ENCODE results near the gene SLC31A2.
"Not testable (repeated sequence)": the region's sequence is repeated elsewhere in the genome, so short reads cannot be mapped to it uniquely, and the experiment has no call there.

The SLC31A2 gene, protein sequence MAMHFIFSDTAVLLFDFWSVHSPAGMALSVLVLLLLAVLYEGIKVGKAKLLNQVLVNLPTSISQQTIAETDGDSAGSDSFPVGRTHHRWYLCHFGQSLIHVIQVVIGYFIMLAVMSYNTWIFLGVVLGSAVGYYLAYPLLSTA

DNA sequence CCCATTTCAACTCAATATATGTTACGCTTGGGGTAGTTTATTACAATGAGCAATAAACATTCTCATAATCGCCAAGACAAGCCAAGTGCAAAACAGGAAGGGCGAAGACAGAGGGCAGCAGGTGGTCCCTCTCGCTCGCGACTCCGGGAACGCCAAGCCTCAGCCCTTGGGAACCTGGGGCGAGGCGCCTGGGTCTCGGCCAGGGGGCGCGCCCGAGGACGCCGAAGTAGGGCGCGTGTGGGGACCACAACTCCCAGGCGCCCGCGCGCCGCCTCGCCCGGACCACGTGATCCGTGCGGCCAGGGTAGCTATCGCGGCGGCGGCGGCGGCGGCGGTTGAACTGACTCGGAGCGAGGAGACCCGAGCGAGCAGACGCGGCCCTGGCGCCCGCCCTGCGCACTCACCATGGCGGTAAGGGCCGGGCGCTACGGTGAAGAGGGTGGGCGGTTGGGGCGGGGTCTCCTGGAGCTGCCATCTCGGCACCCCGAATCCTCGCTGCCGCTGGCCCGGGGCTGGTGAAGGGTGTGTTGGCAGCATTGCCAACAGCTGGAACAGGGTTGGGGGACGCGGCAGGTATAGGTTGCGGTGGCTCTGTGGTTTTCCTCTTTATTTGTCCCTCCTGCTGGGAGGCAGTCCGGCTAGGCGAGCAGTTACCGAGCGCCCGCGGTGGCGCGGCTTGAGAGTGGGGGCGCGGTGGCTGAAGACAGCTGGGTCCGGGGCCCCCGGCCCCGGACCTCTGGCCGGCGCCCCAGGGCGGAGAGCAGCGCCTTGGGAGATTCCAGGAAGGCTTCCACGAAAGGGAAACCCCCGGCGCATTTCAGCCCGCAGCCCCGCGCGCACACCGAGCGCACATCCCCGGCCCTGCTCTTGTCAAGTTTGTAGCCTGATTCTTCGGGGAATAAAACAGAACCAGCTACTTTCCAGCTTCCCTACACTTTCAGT lies at the start of gene SLC31A2:
SLC31A2 (plus strand) TSS at position 338 of the 942 bp plus-strand sequence; CDS start at position 406, 68 bp downstream.
- TF ChIP-seq, protein P1, sequence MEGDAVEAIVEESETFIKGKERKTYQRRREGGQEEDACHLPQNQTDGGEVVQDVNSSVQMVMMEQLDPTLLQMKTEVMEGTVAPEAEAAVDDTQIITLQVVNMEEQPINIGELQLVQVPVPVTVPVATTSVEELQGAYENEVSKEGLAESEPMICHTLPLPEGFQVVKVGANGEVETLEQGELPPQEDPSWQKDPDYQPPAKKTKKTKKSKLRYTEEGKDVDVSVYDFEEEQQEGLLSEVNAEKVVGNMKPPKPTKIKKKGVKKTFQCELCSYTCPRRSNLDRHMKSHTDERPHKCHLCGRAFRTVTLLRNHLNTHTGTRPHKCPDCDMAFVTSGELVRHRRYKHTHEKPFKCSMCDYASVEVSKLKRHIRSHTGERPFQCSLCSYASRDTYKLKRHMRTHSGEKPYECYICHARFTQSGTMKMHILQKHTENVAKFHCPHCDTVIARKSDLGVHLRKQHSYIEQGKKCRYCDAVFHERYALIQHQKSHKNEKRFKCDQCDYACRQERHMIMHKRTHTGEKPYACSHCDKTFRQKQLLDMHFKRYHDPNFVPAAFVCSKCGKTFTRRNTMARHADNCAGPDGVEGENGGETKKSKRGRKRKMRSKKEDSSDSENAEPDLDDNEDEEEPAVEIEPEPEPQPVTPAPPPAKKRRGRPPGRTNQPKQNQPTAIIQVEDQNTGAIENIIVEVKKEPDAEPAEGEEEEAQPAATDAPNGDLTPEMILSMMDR (IDR thresholded peaks at IDR 0.05; ENCODE audit: insufficient read depth, low read length, poor library complexity, severe bottlenecking): peak; percentile 63
- H3K4me3 ChIP-seq (replicated peaks; ENCODE audit: low read depth, low read length): peak within 1 kb of the TSS; percentile 84
- peak; percentile 88 for DNase-seq (ENCODE audit: extremely low read depth, insufficient read length)
- H3K36me3 ChIP-seq (ENCODE audit: control insufficient read depth, insufficient read depth, low read length): no peaks in the 10 kb centered on the region
- no peaks in the 10 kb centered on the region for H3K27me3 ChIP-seq (replicated peaks; ENCODE audit: control insufficient read depth, insufficient read depth, low read length)

DNA sequence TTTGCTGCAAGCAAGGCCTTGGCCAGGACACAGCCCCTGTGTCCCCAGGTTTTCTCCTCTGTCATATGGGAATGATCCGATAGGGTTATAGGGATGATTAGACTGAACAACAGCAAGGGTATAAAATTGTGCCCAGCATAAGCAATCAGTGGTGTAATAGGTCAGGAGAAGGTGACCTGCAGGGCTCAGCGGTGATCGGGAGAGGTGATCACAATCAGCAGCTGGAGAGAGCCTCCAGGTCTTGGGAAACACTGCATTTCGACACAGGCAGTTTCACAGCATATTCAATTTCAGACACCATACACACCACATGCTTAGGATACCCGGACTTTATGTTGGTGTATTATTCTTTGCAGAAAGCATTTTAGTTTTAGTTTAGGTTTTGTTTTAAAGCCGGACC lies 45.5 kb upstream of the SLC31A2 start:
- not testable (repeated sequence) for H3K36me3 ChIP-seq (ENCODE audit: control insufficient read depth, insufficient read depth, low read length); H3K4me3 ChIP-seq (replicated peaks; ENCODE audit: low read depth, low read length); H3K27me3 ChIP-seq (replicated peaks; ENCODE audit: control insufficient read depth, insufficient read depth, low read length); DNase-seq (ENCODE audit: extremely low read depth, insufficient read length)

DNA sequence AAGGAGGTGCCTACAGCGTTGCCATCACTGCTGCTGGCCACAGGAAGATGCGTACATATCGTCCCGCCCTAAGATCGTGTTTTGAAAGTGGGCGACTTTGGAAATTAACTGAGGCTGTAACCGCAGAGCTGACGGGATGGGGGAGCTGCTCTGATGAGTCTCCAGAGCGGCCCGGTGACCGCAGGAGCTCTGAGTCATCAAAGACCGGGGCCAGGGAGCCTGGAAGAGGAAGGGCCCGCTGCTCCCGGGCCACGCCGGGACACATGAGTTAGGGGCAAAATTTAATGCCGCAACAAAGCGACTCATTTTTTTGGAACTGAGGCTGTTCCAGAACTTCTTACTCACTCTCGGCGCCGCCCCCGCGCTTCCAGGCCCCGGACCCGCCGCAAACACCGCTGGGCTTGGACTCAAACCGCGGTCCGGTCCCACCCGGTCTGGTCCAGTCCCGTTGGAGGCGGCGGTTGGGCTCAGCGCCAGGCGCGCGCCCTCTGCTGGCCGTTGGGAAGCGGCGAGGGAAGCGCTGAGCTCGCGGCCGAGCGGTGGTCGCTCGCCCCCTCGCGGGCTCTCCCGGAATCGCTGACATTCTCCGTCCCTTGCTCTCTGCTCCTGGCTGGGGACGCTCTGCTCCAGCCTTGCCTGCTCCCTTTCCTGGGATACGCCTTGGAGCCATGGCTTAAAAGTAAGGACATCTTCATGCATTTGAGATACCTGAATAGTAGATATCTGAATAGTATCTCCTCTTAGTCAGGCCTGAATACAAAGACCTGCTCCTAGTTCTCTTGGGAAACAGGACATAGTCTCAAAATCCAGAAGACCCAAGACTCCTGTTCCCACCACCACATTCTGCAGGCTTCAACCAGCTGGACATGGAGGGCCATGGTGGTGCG lies 39.5 kb upstream of the SLC31A2 start:
- peak; percentile 14 for DNase-seq (ENCODE audit: extremely low read depth, insufficient read length)
- H3K36me3 ChIP-seq (ENCODE audit: control insufficient read depth, insufficient read depth, low read length); H3K27me3 ChIP-seq (replicated peaks; ENCODE audit: control insufficient read depth, insufficient read depth, low read length); H3K4me3 ChIP-seq (replicated peaks; ENCODE audit: low read depth, low read length): not testable (repeated sequence)

DNA sequence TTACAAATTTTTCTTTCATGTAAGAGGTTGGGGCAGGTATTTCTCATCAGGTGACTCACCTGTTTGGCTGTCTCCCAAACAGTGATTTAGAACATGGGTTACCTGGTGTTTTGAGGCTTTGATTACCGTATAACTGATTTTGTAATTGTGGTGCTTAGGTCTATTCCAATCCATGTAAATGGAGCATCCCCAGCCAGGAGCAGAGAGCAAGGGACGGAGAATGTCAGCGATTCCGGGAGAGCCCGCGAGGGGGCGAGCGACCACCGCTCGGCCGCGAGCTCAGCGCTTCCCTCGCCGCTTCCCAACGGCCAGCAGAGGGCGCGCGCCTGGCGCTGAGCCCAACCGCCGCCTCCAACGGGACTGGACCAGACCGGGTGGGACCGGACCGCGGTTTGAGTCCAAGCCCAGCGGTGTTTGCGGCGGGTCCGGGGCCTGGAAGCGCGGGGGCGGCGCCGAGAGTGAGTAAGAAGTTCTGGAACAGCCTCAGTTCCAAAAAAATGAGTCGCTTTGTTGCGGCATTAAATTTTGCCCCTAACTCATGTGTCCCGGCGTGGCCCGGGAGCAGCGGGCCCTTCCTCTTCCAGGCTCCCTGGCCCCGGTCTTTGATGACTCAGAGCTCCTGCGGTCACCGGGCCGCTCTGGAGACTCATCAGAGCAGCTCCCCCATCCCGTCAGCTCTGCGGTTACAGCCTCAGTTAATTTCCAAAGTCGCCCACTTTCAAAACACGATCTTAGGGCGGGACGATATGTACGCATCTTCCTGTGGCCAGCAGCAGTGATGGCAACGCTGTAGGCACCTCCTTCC lies 37.9 kb upstream of the SLC31A2 start:
- H3K4me3 ChIP-seq (replicated peaks; ENCODE audit: low read depth, low read length); H3K36me3 ChIP-seq (ENCODE audit: control insufficient read depth, insufficient read depth, low read length); H3K27me3 ChIP-seq (replicated peaks; ENCODE audit: control insufficient read depth, insufficient read depth, low read length): not testable (repeated sequence)
- DNase-seq (ENCODE audit: extremely low read depth, insufficient read length): peak; percentile 32

DNA sequence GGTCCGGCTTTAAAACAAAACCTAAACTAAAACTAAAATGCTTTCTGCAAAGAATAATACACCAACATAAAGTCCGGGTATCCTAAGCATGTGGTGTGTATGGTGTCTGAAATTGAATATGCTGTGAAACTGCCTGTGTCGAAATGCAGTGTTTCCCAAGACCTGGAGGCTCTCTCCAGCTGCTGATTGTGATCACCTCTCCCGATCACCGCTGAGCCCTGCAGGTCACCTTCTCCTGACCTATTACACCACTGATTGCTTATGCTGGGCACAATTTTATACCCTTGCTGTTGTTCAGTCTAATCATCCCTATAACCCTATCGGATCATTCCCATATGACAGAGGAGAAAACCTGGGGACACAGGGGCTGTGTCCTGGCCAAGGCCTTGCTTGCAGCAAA lies 32.0 kb upstream of the SLC31A2 start:
- not testable (repeated sequence) for DNase-seq (ENCODE audit: extremely low read depth, insufficient read length); H3K4me3 ChIP-seq (replicated peaks; ENCODE audit: low read depth, low read length); H3K27me3 ChIP-seq (replicated peaks; ENCODE audit: control insufficient read depth, insufficient read depth, low read length); H3K36me3 ChIP-seq (ENCODE audit: control insufficient read depth, insufficient read depth, low read length)

DNA sequence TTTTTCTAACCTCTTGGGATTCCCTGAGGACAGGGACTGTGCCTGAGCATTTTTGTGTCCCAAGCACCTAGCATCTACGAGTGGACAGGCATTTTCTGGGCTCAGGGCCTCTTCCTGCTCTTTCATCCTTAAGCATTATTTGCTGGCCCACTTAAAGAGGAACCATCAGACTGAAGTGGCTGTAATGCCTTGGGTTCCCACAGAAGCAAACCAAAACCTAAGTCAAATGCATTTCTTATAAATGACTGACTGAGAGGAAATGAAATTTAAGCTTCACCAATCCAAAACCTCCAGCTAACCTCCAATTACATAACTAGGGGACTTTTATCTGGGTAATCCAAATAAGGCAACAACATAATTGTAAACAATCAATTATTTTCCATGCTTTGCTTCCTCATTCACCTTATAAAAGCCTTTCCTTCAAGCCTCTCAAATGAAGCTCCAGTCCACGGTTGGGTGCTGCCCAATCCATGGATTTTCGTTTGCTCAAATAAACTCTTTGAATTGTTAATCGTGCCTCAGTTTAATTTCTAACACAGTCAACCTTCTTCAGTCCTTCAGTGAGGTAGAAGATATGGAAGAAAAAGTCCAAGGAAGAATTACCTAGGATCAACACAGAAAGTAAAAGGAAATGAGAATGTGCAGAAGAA lies 25.3 kb upstream of the SLC31A2 start:
- no peaks in the 10 kb centered on the region for H3K36me3 ChIP-seq (ENCODE audit: control insufficient read depth, insufficient read depth, low read length)
- H3K4me3 ChIP-seq (replicated peaks; ENCODE audit: low read depth, low read length): no peak overlapping the region
- no peaks in the 10 kb centered on the region; the same call in 1 of the 2 replicates for H3K27me3 ChIP-seq (replicated peaks; ENCODE audit: control insufficient read depth, insufficient read depth, low read length)
- TF ChIP-seq, protein P1 (IDR thresholded peaks at IDR 0.05; ENCODE audit: insufficient read depth, low read length, poor library complexity, severe bottlenecking): no peak
- no peak for DNase-seq (ENCODE audit: extremely low read depth, insufficient read length)

DNA sequence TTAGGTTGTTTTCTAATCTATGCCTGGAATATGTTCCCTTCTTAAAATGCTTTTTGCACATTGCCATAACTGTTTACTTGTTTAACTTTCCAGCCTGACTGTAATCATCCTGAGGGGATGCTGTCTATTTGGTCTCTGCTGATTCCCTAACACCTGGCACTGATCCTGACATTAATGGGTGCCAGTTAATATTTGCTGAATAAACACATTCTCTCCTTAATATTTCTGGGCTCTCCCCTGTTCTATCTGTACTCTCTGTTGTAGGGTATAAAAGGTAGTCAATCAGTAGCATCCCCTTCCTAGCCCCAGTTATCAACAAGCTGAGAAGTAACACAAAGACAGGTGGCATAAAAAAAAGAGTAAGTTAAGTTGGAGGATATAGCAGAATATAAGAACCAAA lies 21.3 kb upstream of the SLC31A2 start:
- no peaks in the 10 kb centered on the region for H3K36me3 ChIP-seq (ENCODE audit: control insufficient read depth, insufficient read depth, low read length)
- DNase-seq (ENCODE audit: extremely low read depth, insufficient read length): no peak
- no peaks in the 10 kb centered on the region for H3K27me3 ChIP-seq (replicated peaks; ENCODE audit: control insufficient read depth, insufficient read depth, low read length)
- TF ChIP-seq, protein P1 (IDR thresholded peaks at IDR 0.05; ENCODE audit: insufficient read depth, low read length, poor library complexity, severe bottlenecking): no peak
- H3K4me3 ChIP-seq (replicated peaks; ENCODE audit: low read depth, low read length): no peak overlapping the region

Data from GM06990 (cell line).